GM23248 (cell line): ENCODE results near the gene CLNS1A. TPM values are rescaled to one million over a fixed set of nuclear protein-coding genes. Genes with fewer than 3 reads are reported as not detected.

ENCODE experiments used
- DNase-seq: peaks from one replicate; pipeline ENCODE4 v3.0.0-alpha.2; 2015
- H2AFZ ChIP-seq: fragments of 200-600 bp; sonication (generic); 2 replicates; pipeline ENCODE4 v1.6.1; 2016; ENCODE audit warnings: antibody characterized with exemption
- H3F3A ChIP-seq: fragments of 200-600 bp; sonication (generic); 2 replicates; pipeline ENCODE4 v1.6.1; 2016; ENCODE audit warnings: mild to moderate bottlenecking, antibody characterized with exemption, mixed run types; ENCODE audit not compliant: insufficient read depth
- H3K27ac ChIP-seq: fragments of 200-600 bp; sonication (generic); 2 replicates; pipeline ENCODE4 v1.5.1; 2016; ENCODE audit warnings: mild to moderate bottlenecking
- H3K27me3 ChIP-seq: fragments of 200-600 bp; sonication (generic); replicated peaks from 2 replicates; pipeline ENCODE4 v1.6.1; 2016; ENCODE audit warnings: mild to moderate bottlenecking; ENCODE audit not compliant: insufficient read depth
- H3K36me3 ChIP-seq: fragments of 200-600 bp; sonication (generic); 2 replicates; pipeline ENCODE4 v1.6.1; 2016; ENCODE audit warnings: low read depth, mild to moderate bottlenecking
- H3K4me1 ChIP-seq: fragments of 200-600 bp; sonication (generic); 2 replicates; pipeline ENCODE4 v1.6.1; 2016; ENCODE audit warnings: mild to moderate bottlenecking; ENCODE audit not compliant: insufficient read depth
- H3K4me2 ChIP-seq: fragments of 200-600 bp; sonication (generic); one replicate; pipeline ENCODE4 v1.6.1; 2016; ENCODE audit warnings: mild to moderate bottlenecking; ENCODE audit not compliant: unreplicated experiment
- H3K4me3 ChIP-seq: fragments of 200-600 bp; sonication (generic); 2 replicates; pipeline ENCODE4 v1.5.1; 2016; ENCODE audit warnings: mild to moderate bottlenecking
- H3K79me2 ChIP-seq: fragments of 200-600 bp; sonication (generic); 2 replicates; pipeline ENCODE4 v1.6.1; 2016; ENCODE audit warnings: mild to moderate bottlenecking; ENCODE audit not compliant: insufficient read depth
- H3K9ac ChIP-seq: fragments of 200-600 bp; sonication (generic); 2 replicates; pipeline ENCODE4 v1.6.1; 2016; ENCODE audit warnings: mild to moderate bottlenecking
- H3K9me2 ChIP-seq: fragments of 200-600 bp; sonication (generic); 2 replicates; pipeline ENCODE4 v1.6.1; 2016; ENCODE audit warnings: mixed run types, mild to moderate bottlenecking, moderate library complexity; ENCODE audit not compliant: insufficient read depth
- H3K9me3 ChIP-seq: fragments of 200-600 bp; sonication (generic); one replicate; pipeline ENCODE4 v1.6.1; 2017; ENCODE audit warnings: low read depth
- H4K20me1 ChIP-seq: fragments of 200-600 bp; sonication (generic); 2 replicates; pipeline ENCODE4 v1.6.0; 2016; ENCODE audit not compliant: insufficient read depth
- EZH2 ChIP-seq: fragments of 200-600 bp; sonication (generic); IDR thresholded peaks from 2 replicates; pipeline ENCODE4 v1.6.1; 2018; ENCODE audit warnings: antibody characterized with exemption, mild to moderate bottlenecking; ENCODE audit not compliant: insufficient read depth, poor library complexity, severe bottlenecking
- EZH2phosphoT487 ChIP-seq: fragments of 200-600 bp; sonication (generic); IDR thresholded peaks from 2 replicates; pipeline ENCODE4 v1.6.1; 2018; ENCODE audit warnings: antibody characterized with exemption, moderate library complexity, mild to moderate bottlenecking, low read depth; ENCODE audit not compliant: insufficient read depth
- WGBS, 2 experiments: methylation state at CpG; one replicate each; pipeline ENCODE4 v1.1.6; 2015 to 2017; ENCODE audit warnings: low lambda C conversion rate in 2 of 2, low coverage in 1 of 2; ENCODE audit errors: missing lambda C conversion rate in 2 of 2; 5-methylcytosine and 5-hydroxymethylcytosine counted together
- in situ Hi-C: fragments of 300-500 bp; cut with MboI; formaldehyde crosslinking; loops from 2 replicates; pipeline ENCODE4 v1.15.0; 2020
- polyA plus RNA-seq: library from polyadenylated mRNA; unstranded; fragments of >200 nt; fragmentation: Nextera tagmentation; extraction: Ambion mirVana; gene quantifications from 2 replicates; pipeline ENCODE4 v1.2.1, GENCODE V29; 2016
- total RNA-seq: library from RNA; depleted of rRNA; stranded (reverse); fragments of >200 nt; shearing (Covaris generic); gene quantifications from 2 replicates; pipeline ENCODE4 v1.2.3, GENCODE V29; 2014

The CLNS1A gene
- total and polyA plus RNA-seq, 2 experiments from 2014 or later, result 97.3 to 123 TPM

DNA sequence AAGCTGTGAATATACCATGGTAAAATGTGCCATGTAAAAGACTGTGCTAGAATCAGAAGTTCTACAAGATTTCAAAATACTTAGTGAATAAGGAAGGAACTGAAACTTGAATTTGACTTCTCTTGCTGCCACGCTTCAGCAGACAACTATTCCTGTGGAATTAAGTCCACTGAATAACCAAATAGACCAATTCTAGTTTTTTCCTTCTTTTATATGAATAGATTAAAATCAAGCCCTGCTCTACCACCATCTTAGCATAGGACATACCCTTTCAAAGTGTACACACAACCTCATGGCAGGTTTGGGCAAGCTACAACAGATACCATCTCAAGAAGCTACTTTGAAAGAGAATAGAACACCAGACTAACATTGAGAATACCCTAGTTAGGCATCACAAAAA, 23.4 kb upstream of the CLNS1A start:
- Histone ChIP-seq H3K27me3 (no peaks in the 10 kb centered on the region), H3K79me2 (no peaks in the 10 kb centered on the region), H2AFZ (no peak overlapping the region), H3K36me3 (peaks cover 12% of the 10 kb centered on the region), H3K4me3 (no peak overlapping the region), H3K9me2 (no peaks in the 10 kb centered on the region), H3K27ac (no peak overlapping the region), H3K9ac (no peak overlapping the region), H3K4me2 (no peak overlapping the region), H3F3A (peaks cover 20% of the 10 kb centered on the region), H4K20me1 (no peaks in the 10 kb centered on the region), H3K4me1 (peaks cover 14% of the 10 kb centered on the region), H3K9me3 (no peaks in the 10 kb centered on the region)
- TF ChIP-seq EZH2phosphoT487, result no peak
- no peak for TF ChIP-seq EZH2
- in situ Hi-C loops, result no loop called here
- DNase-seq, result no peak
- 64 to 74% methylated on average over 1 of the region's 1 CpG for WGBS, 2 experiments

- H3K36me3 ChIP-seq, result no peaks in the 10 kb centered on the region
- H3K9ac ChIP-seq, result no peak overlapping the region
- no peaks in the 10 kb centered on the region for H3K9me3 ChIP-seq
- peaks cover 19% of the 10 kb centered on the region for H3F3A ChIP-seq
- in situ Hi-C loops, result no loop called here
- H2AFZ ChIP-seq, result 0 out of 2 replicates have a peak overlapping the region, but pooled peaks have one; percentile 1
- no peaks in the 10 kb centered on the region for H4K20me1 ChIP-seq
- peak overlapping the region; percentile 43 for H3K4me2 ChIP-seq
- H3K4me3 ChIP-seq, result 0 out of 2 replicates have a peak overlapping the region, but pooled peaks have one; percentile 5
- no peak for TF ChIP-seq EZH2
- no peak for TF ChIP-seq EZH2phosphoT487
- H3K4me1 ChIP-seq, result peaks cover 14% of the 10 kb centered on the region
- peak; percentile 55 for DNase-seq
- no peaks in the 10 kb centered on the region for H3K27me3 ChIP-seq
- no peaks in the 10 kb centered on the region for H3K79me2 ChIP-seq
- peak overlapping the region; percentile 23 for H3K27ac ChIP-seq
- 65 to 66% methylated on average over 4 of the region's 4 CpGs for WGBS, 2 experiments
- H3K9me2 ChIP-seq, result no peaks in the 10 kb centered on the region
Observed at GRCh38 chr11:77658213-77659013, 20.8 kb upstream of the CLNS1A start.

- no peaks in the 10 kb centered on the region for H3K9me2 ChIP-seq
- H3K27ac ChIP-seq, result no peak overlapping the region
- WGBS, 2 experiments, result 94 to 95% methylated on average over 7 of the region's 7 CpGs
- peaks cover 14% of the 10 kb centered on the region for H3K4me1 ChIP-seq
- no peaks in the 10 kb centered on the region for H3K79me2 ChIP-seq
- DNase-seq, result no peak
- H3K4me2 ChIP-seq, result no peak overlapping the region
- no peak overlapping the region for H3K9ac ChIP-seq
- H3K27me3 ChIP-seq, result no peaks in the 10 kb centered on the region
- H3K9me3 ChIP-seq, result no peaks in the 10 kb centered on the region
- no peak overlapping the region for H3K4me3 ChIP-seq
- TF ChIP-seq EZH2, result no peak
- TF ChIP-seq EZH2phosphoT487, result no peak
- no peaks in the 10 kb centered on the region for H4K20me1 ChIP-seq
- peaks cover 19% of the 10 kb centered on the region for H3F3A ChIP-seq
- no peak overlapping the region for H2AFZ ChIP-seq
- H3K36me3 ChIP-seq, result no peaks in the 10 kb centered on the region
- in situ Hi-C loops, result no loop called here
Observed at GRCh38 chr11:77656362-77656761, 18.8 kb upstream of the CLNS1A start.

- Histone ChIP-seq H3K9me3 (no peaks in the 10 kb centered on the region), H3K79me2 (no peaks in the 10 kb centered on the region), H3F3A (peaks cover 19% of the 10 kb centered on the region), H3K27ac (no peak overlapping the region), H4K20me1 (no peaks in the 10 kb centered on the region), H3K4me3 (no peak overlapping the region), H2AFZ (no peak overlapping the region), H3K4me1 (peaks cover 14% of the 10 kb centered on the region), H3K9ac (no peak overlapping the region), H3K9me2 (no peaks in the 10 kb centered on the region), H3K4me2 (no peak overlapping the region), H3K27me3 (no peaks in the 10 kb centered on the region), H3K36me3 (no peaks in the 10 kb centered on the region)
- 69 to 79% methylated on average over 4 of the region's 4 CpGs for WGBS, 2 experiments
- TF ChIP-seq EZH2phosphoT487 (no peak), EZH2 (no peak)
- DNase-seq, result no peak
- in situ Hi-C loops, result no loop called here
Observed at GRCh38 chr11:77654770-77655434, 17.3 kb upstream of the CLNS1A start.
